Skeletal muscle satellite cell (primary cell): Measurements from ENCODE around the gene ENTPD2.

Experiments used
- H3K27me3 ChIP-seq: 2 replicates; pipeline ENCODE4 v1.7.0; 2013; ENCODE audit warnings: low read length; ENCODE audit not compliant: control insufficient read depth, insufficient read depth
- H3K36me3 ChIP-seq: 2 replicates; pipeline ENCODE4 v1.7.0; 2013; ENCODE audit warnings: mild to moderate bottlenecking, control low read depth, low read length; ENCODE audit not compliant: insufficient read depth
- H3K4me1 ChIP-seq: 2 replicates; pipeline ENCODE4 v1.7.0; 2013; ENCODE audit warnings: low read length; ENCODE audit not compliant: control insufficient read depth, insufficient read depth
- H3K4me2 ChIP-seq: 2 replicates; pipeline ENCODE4 v1.7.0; 2013; ENCODE audit warnings: mild to moderate bottlenecking, low read length
- H3K4me3 ChIP-seq: 2 replicates; pipeline ENCODE4 v1.7.0; 2013; ENCODE audit warnings: low read length
- H3K9ac ChIP-seq: 2 replicates; pipeline ENCODE4 v1.7.0; 2013; ENCODE audit warnings: mild to moderate bottlenecking, low read depth, low read length, moderate library complexity
- H3K9me3 ChIP-seq: replicated peaks from 2 replicates; pipeline ENCODE4 v1.7.0; 2013; ENCODE audit warnings: mild to moderate bottlenecking, control low read depth, low read length

Gene ENTPD2

DNA sequence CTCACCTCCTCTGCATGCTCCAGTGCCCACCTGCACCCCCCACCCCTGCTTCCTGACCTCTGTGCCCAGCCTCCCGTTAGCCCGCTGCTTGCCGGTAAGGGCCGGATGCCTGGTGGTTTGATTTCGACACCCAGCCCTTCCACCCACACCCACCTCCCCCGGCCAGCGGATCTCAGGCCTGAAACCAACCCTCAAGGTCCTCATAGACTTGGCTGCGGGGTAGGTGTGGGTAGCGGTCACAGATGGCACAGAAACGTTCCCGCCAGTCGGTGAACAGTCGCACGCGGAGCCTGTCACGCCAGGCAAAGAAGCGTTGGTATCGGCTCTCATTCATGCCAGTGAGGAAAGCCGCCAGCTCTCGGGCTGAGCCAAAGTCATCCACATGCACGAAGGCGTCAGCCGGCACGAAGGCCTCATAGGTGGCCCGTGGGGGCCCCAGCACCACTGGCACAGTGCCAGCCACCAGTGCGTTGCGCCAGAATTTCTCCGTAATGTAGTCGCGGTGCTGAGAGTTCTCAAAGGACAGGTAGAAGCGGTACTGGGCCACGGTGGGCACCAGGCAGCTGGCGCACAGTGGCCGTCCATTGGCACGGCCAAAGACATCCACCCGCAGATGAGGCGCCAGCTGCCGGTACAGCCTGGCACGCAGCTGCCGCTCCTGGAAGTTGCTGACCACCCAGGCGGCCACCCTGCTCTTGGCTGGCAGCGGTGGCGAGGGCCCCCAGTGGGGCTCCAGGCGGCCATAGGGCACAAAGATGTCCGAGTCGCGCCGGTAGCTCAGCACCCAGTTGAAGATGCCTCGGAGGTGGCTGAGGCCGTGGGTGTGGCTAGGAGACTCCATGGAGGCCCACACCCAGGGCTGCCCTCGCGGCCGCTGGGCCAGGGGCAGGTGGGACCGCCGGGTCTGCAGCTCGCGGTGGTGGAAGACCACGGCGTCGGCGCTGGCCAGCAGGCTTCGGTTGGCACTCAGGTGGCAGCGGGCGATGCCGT lies 23.0 kb downstream of the ENTPD2 start:
- H3K4me1 ChIP-seq, result peaks cover 39% of the 10 kb centered on the region
- H3K36me3 ChIP-seq, result no peaks in the 10 kb centered on the region
- no peak overlapping the region for H3K4me2 ChIP-seq
- no peak overlapping the region for H3K9ac ChIP-seq
- peaks cover 9% of the 10 kb centered on the region for H3K27me3 ChIP-seq
- H3K4me3 ChIP-seq, result no peak overlapping the region
- H3K9me3 ChIP-seq, result no peaks in the 10 kb centered on the region

DNA sequence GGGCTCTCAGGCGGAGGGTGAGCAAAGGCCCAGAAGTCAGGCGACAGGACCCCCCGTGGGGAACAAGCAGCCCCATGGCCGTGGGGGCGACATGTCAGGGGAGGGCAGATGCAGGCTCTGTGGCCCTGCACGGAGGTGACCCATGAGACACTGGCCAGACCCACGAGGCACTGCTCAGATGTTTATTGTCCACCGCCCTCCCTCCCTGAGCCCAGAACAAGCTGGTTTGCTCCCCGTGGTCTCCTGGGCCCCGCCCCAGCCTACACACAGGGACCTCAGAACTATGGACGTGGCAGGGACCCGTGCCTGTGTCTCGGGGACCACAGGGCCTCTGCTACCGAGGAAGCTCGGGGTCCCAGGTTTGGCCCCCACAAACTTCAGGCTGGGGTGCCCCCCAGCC lies 23.9 kb downstream of the ENTPD2 start:
- Histone ChIP-seq H3K4me3 (no peak overlapping the region), H3K4me1 (peaks cover 46% of the 10 kb centered on the region), H3K4me2 (no peak overlapping the region), H3K9ac (no peak overlapping the region), H3K36me3 (no peaks in the 10 kb centered on the region), H3K27me3 (peaks cover 9% of the 10 kb centered on the region), H3K9me3 (no peaks in the 10 kb centered on the region)

DNA sequence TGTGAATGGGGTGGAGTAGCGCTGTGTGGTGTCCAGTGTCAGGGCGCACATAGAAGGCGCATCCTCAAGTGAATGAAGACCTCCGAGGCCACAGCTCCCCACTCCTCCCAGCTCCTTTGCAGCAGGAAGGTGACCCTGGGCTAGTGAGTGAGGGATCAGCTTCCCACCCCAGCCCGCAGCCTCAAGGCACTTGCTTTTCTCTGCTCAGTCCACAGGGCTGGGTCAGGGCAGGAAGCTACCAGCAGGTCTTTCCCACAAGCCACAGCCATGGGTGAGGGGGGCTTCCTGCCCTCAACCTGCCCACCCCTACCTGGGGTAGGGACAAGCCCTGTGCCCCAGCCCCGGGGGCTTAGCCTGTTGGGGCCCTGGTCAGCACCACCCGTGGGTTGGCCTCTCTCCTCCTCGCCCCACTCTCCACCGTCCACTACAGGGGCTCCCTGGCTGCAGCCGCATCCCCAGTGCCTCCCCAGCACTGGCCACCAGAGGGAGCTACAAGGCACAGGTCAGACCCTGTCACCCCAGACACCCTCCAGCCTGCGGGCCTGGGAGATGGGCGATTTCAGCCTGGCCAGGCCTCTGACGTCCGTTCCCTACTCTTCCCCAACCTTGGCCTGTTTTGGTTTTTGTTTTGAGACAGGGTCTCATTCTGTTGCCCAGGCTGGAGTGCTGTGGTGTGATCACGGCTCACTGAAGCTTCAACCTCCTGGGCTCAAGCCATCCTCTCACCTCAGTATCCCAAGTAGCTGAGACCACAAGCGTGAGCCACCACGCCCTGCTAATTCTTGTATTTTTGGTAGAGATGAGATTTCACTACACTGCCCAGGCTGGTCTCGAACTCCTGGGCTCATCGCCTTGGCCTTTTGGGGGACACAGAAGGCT lies 24.6 kb downstream of the ENTPD2 start:
- Histone ChIP-seq H3K4me2 (peak overlapping the region; percentile 91), H3K9ac (no peak overlapping the region), H3K27me3 (peaks cover 9% of the 10 kb centered on the region), H3K9me3 (no peaks in the 10 kb centered on the region), H3K4me3 (no peak overlapping the region), H3K36me3 (no peaks in the 10 kb centered on the region), H3K4me1 (peaks cover 39% of the 10 kb centered on the region)

DNA sequence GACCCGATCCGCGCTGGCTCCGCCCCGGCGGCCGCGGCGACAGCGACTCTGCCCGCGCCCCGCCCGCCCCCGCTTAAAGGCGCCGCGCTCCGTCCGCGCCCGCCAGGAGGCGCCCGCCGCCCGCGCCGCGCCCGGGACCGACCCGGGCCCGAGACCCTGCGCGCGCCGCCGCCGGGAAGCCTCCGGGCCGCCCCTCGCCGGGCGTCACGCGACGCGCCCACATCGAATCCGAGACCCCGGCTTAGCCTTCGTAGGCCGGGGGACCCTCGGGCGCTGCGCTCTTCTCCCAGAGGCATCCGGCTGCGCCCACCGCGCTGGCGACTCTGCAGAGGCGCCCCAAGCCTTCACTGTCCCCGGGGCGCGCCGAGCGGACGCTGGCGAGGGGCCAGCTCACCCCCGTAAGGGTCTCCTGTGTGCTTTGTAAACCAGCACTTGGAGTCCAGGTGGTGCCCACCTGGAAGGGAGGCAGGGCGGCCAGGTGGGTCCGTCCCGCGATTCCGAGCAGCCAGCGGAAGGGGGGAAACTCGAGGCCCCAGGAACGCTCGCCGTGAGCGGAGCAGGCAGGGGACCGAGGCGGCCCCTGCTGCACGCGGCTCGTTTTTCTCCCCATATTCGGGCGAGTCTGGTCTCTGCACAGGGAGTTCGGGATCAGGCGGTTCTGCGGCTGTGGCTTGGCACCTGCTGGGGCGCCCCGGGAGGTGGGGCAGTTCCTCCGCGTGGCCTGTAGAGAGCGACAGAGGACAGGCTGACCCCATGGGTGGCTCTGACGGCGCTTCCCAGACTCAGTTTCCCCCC lies 25.4 kb downstream of the ENTPD2 start:
- Histone ChIP-seq H3K4me3 (peak overlapping the region; percentile 71), H3K9ac (peak overlapping the region; percentile 34), H3K36me3 (no peaks in the 10 kb centered on the region), H3K4me1 (peaks cover 42% of the 10 kb centered on the region), H3K4me2 (peak overlapping the region; percentile 91), H3K9me3 (no peaks in the 10 kb centered on the region), H3K27me3 (peaks cover 9% of the 10 kb centered on the region)

DNA sequence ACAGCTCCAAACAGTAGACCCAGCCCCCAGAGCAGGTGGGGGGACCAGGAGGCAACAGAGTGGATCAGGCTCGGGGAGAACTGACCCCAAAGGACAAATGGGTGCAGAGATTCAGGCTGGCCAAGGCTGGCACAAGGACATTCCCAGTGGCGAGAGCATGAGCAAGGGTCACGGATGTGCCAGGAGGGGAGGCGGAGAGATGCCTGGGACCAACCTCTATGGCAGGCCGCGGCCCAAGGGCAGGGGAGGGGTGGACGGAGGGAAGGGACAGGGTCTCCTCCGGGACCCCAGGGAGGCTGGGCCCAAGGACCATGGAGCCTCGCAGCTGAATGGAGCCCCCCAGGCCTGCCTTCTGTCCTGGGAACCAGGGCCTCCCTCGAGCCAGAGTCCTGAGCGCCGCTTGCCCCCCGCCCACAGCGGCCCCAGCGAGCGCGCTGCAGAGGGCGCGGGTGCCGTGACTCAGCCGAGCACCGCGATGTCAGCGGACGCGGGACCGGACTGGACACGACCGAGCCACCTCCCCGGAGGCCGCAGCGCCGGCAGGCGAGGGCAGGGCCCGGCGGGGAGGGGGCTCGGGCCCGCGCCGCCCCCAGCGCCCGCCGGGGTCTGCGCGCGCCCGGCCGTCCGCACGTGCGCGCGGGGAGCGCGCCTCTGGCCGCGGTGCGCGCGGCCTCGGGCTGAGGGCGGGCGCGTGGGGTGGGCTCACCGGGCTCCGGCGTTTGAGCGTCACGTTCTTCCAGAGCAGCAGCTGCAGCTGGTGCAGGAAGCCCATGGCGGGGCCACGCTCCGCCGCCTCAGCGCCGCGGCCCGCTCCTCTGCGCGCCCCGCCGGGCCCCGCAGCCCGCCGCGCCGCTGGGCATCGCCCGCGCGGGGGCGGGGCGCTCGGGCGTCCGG lies 26.2 kb downstream of the ENTPD2 start, which contains the start of gene ABCA2:
Gene ABCA2 (minus strand): TSS at position 869 of the 894 bp plus-strand sequence. CDS start 97 bp downstream, at position 772.
- H3K4me3 ChIP-seq, result peak within 1 kb of the TSS; percentile 71
- peaks cover 49% of the 10 kb centered on the region for H3K4me1 ChIP-seq
- H3K36me3 ChIP-seq, result no peaks in the 10 kb centered on the region
- H3K9ac ChIP-seq, result peak within 1 kb of the TSS; percentile 49
- no peaks in the 10 kb centered on the region for H3K9me3 ChIP-seq
- peak within 1 kb of the TSS; percentile 91 for H3K4me2 ChIP-seq
- H3K27me3 ChIP-seq, result peaks cover 6% of the 10 kb centered on the region

DNA sequence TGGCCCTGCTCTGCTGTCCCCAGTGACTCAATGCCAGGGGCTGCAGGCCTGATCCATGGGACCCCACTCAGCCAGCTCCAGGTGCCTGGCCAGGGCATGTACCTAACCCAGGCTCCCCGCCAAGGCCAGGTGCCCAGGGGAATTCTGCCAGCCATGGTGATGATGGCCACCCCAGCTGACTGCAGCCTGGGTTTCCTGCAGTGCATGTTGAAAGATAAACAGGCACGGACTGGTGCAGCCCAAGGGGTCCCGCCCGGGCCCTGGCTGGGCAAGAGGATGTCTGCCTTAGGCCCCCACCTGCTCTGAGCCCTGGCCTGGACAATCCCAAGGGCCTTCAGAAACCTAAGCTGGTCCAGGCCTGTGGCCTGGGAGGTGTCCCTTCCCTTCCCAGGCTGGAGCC lies 27.0 kb downstream of the ENTPD2 start:
- Histone ChIP-seq H3K4me3 (peak overlapping the region; percentile 71), H3K36me3 (no peaks in the 10 kb centered on the region)

DNA sequence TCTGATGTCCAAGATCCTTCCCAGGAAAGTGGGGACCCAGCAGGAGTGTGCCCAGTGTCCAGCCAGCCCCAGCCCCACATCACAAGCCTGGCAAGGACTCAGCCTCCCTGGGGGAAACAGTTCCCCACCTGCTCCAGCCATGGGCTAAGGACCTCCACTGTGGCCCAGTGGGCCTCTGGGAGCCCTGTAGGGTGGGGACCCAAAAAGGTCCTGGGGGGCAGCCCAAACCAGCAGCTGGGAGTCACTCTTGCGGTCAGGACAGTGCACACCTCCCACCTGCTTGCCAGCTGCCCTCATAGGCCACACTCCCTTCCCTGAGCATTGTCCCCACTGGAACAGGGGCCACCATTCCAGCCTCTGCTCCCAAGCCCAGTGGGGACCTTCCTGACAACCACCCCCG lies 27.5 kb downstream of the ENTPD2 start:
- Histone ChIP-seq H3K4me1 (peaks cover 49% of the 10 kb centered on the region), H3K4me2 (peak overlapping the region; percentile 91)

More for the DNA sequence above, 27.0 kb downstream of the ENTPD2 start:
- peak overlapping the region; percentile 91 for H3K4me2 ChIP-seq
- H3K9me3 ChIP-seq, result no peaks in the 10 kb centered on the region
- peaks cover 6% of the 10 kb centered on the region for H3K27me3 ChIP-seq
- H3K9ac ChIP-seq, result no peak overlapping the region
- H3K4me1 ChIP-seq, result peaks cover 49% of the 10 kb centered on the region

DNA sequence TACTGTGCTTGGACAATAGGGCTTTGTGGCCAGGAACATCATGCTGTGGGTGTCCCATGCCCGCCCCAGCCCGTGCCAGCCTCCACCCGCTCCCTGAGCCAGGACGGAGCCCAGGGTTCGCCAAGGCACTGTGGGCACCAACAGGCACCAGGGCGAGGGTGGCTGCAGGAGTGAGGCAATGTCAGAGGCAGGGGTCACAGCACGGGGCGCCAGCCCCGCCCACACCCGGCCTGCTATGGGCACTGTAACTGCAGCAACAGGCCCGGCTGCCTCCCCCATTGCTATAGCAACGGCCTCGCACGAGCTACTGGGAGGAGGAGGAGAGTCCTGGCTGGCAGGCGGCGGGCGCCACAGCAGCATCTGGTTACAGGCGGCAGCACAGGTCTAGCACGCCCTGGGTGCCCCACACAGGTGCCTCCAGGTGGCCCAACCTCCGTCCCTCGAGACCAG lies 28.3 kb downstream of the ENTPD2 start:
- H3K4me2 ChIP-seq, result peak overlapping the region; percentile 40
- no peak overlapping the region for H3K9ac ChIP-seq
- H3K4me1 ChIP-seq, result peaks cover 44% of the 10 kb centered on the region
- no peaks in the 10 kb centered on the region for H3K36me3 ChIP-seq
- no peaks in the 10 kb centered on the region for H3K27me3 ChIP-seq
- H3K4me3 ChIP-seq, result no peak overlapping the region
- H3K9me3 ChIP-seq, result no peaks in the 10 kb centered on the region

More for the DNA sequence above, 27.5 kb downstream of the ENTPD2 start:
- Histone ChIP-seq H3K9me3 (no peaks in the 10 kb centered on the region), H3K27me3 (peaks cover 6% of the 10 kb centered on the region), H3K9ac (no peak overlapping the region), H3K36me3 (no peaks in the 10 kb centered on the region), H3K4me3 (no peak overlapping the region)

DNA sequence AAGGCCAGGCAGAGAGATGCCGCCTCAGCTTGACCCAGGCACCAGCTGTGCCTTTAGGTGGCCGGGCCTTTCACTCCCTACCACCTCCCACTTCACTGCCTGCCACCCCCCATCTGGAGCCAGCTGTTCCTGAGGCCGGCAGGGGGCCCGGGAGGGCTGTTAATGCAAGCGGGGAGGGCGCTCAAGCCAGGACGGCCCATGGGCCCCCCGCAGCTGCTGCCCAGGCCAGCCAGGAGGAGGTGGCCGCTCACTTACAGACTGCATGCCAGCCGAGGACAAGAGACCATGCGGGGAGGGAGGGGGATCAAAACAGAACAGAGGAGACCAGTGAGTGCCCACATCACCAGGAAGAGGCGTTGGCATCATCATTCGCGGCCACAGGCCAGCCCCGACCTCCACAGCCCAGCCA lies 30.3 kb downstream of the ENTPD2 start:
- no peaks in the 10 kb centered on the region for H3K27me3 ChIP-seq
- H3K36me3 ChIP-seq, result no peaks in the 10 kb centered on the region
- peaks cover 37% of the 10 kb centered on the region for H3K4me1 ChIP-seq

DNA sequence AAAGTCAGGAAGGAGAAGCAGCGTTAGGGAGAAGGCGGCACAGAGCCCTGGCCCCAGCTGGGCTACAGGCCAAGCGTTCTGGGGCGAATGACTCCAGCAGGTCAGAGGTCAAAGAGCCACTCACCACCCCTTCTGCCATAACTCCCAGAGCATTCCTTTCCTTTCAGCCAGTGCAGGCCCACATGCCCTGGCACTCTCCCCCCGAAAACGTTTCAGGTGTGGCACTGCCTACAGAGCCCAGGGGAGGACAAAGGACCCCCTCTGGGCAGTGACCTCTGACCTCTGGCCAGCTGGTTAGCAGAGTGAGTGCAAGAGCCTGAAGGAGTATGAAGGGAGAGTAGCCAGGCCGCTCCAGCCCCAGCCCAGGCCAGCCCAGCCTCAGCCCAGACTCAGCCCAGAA lies 30.7 kb downstream of the ENTPD2 start:
- peaks cover 33% of the 10 kb centered on the region for H3K4me1 ChIP-seq
- H3K4me2 ChIP-seq, result no peak overlapping the region
- no peaks in the 10 kb centered on the region for H3K27me3 ChIP-seq
- H3K36me3 ChIP-seq, result no peaks in the 10 kb centered on the region
- H3K9me3 ChIP-seq, result no peaks in the 10 kb centered on the region
- no peak overlapping the region for H3K9ac ChIP-seq
- no peak overlapping the region for H3K4me3 ChIP-seq

More for the DNA sequence above, 30.3 kb downstream of the ENTPD2 start:
- Histone ChIP-seq H3K9ac (no peak overlapping the region), H3K4me2 (no peak overlapping the region), H3K4me3 (no peak overlapping the region), H3K9me3 (no peaks in the 10 kb centered on the region)
